Midbrain (tissue), 1 donor: ENCODE data around the gene ANKH.

Source experiments
- DNase-seq: peaks from one replicate; lab custom pipeline; 2025; lab: John Stamatoyannopoulos, UW

The ANKH gene

GRCh38 chr5:14790911-14791310 is 80.7 kb downstream of the ANKH start:
- DNase-seq, result no peak

- DNase-seq, result no peak
These were observed 81.4 kb downstream of the ANKH start for GRCh38 chr5:14790220-14790619.

GRCh38 chr5:14787801-14788579 is 83.6 kb downstream of the ANKH start:
- no peak for DNase-seq

GRCh38 chr5:14783691-14784090 is 87.9 kb downstream of the ANKH start:
- no peak for DNase-seq

- no peak for DNase-seq
These were observed 89.0 kb downstream of the ANKH start for GRCh38 chr5:14782591-14782990.

GRCh38 chr5:14781106-14781505 is 90.5 kb downstream of the ANKH start:
- no peak for DNase-seq

GRCh38 chr5:14779975-14780374 is 91.6 kb downstream of the ANKH start:
- DNase-seq, result no peak

- DNase-seq, result peak; percentile 38
These were observed 92.8 kb downstream of the ANKH start for GRCh38 chr5:14778792-14779070.

GRCh38 chr5:14777932-14778791 is 93.4 kb downstream of the ANKH start:
- no peak for DNase-seq

GRCh38 chr5:14777187-14777586 is 94.4 kb downstream of the ANKH start:
- DNase-seq, result no peak

- DNase-seq, result no peak
These were observed 95.0 kb downstream of the ANKH start for GRCh38 chr5:14776602-14777001.

GRCh38 chr5:14775857-14776256 is 95.7 kb downstream of the ANKH start:
- no peak for DNase-seq

- no peak for DNase-seq
These were observed 98.0 kb downstream of the ANKH start for GRCh38 chr5:14773588-14773987.

GRCh38 chr5:14771972-14772371 is 99.6 kb downstream of the ANKH start:
- DNase-seq, result no peak

- no peak for DNase-seq
These were observed 100.4 kb downstream of the ANKH start for GRCh38 chr5:14771189-14771588.

- DNase-seq, result no peak
These were observed 102.8 kb downstream of the ANKH start for GRCh38 chr5:14768508-14769365.

GRCh38 chr5:14767735-14768507 is 103.7 kb downstream of the ANKH start:
- no peak for DNase-seq

- DNase-seq, result no peak
These were observed 104.5 kb downstream of the ANKH start for GRCh38 chr5:14767053-14767452.

GRCh38 chr5:14766584-14766983 is 105.0 kb downstream of the ANKH start:
- no peak for DNase-seq

- no peak for DNase-seq
These were observed 106.0 kb downstream of the ANKH start for GRCh38 chr5:14765587-14765986.

- DNase-seq, result no peak
These were observed 108.9 kb downstream of the ANKH start for GRCh38 chr5:14762549-14763216.
